K562 (cell line): ENCODE measurements around the gene ABHD12. TPM values are rescaled to one million over a fixed set of nuclear protein-coding genes. Genes with fewer than 3 reads are reported as not detected.

ENCODE experiments used
- ATAC-seq: fragments of 200-7000 bp; cut with Tn5 transposase; 3 replicates; pipeline ENCODE4 v1.9.1; 2020; ENCODE audit warnings: moderate library complexity
- BruUV-seq: library from RNA; stranded (reverse); fragments of 400-500 nt; replicated peaks from 2 replicates; lab custom pipeline; 2021; lab: Mats Ljungman, UMichigan
- CTCF ChIA-PET: fragments of 300-600 bp; formaldehyde crosslinking; extraction: SDS; loops from one replicate; lab custom pipeline; 2021; ENCODE audit warnings: low intra/inter-chr PET ratio; lab: Yijun Ruan, JAX
- POLR2A ChIA-PET: fragments of 300-600, 350-650 bp; sonication (Branson Sonifier 250); formaldehyde crosslinking; extraction: SDS; loops from one replicate; lab custom pipeline; 2021; ENCODE audit warnings: antibody characterized with exemption, inconsistent platforms; lab: Yijun Ruan, JAX
- DNase-seq, 4 experiments: peaks; one replicate each; pipeline versions ENCODE4 v3.0.0 to v3.0.0-alpha.2; 2011 to 2018; ENCODE audit warnings: low spot score in 3 of 4, mixed read lengths in 3 of 4; ENCODE audit errors: extremely low read depth in 1 of 4
- FAIRE-seq: peaks from 2 replicates; lab custom pipeline; 2011; peaks lifted over from hg19 to GRCh38; lab: Jason Lieb, UNC
- H2AFZ ChIP-seq: 2 replicates; pipeline ENCODE4 v1.6.0; 2011; ENCODE audit warnings: low read depth, low read length, control low read depth, inconsistent platforms
- H3K27ac ChIP-seq: fragments of 200-600 bp; 3 replicates; pipeline ENCODE4 v1.8.0; 2011; ENCODE audit warnings: low read depth, mild to moderate bottlenecking, control low read depth, inconsistent platforms, low read length, moderate library complexity, mixed read lengths; ENCODE audit errors: extremely low read depth
- H3K27me3 ChIP-seq, 2 experiments: fragments of 300-600 bp in 1 of 2; 2 replicates in 1 of 2; 3 replicates in 1 of 2; pipeline versions ENCODE4 v1.6.0 to v1.8.0; 2011; ENCODE audit warnings: inconsistent platforms in 2 of 2, low read length in 2 of 2, mild to moderate bottlenecking in 1 of 2, mixed read lengths in 1 of 2, moderate library complexity in 1 of 2; ENCODE audit not compliant: control insufficient read depth in 2 of 2, insufficient read depth in 2 of 2
- H3K36me3 ChIP-seq: fragments of 300-600 bp; 3 replicates; pipeline ENCODE4 v1.8.0; 2011; ENCODE audit warnings: mild to moderate bottlenecking, low read length, inconsistent platforms; ENCODE audit not compliant: control insufficient read depth, insufficient read depth
- H3K4me1 ChIP-seq, 2 experiments: fragments of 200-600 bp in 1 of 2; replicated peaks in 1 of 2; 2 replicates in 1 of 2; 3 replicates in 1 of 2; pipeline versions ENCODE4 v1.5.1 to v1.8.0; 2011; ENCODE audit warnings: inconsistent platforms in 2 of 2, low read length in 2 of 2, mild to moderate bottlenecking in 1 of 2, mixed read lengths in 1 of 2, moderate library complexity in 1 of 2; ENCODE audit not compliant: control insufficient read depth in 2 of 2, insufficient read depth in 2 of 2
- H3K4me2 ChIP-seq: 2 replicates; pipeline ENCODE4 v1.6.1; 2011; ENCODE audit warnings: low read length, control low read depth, inconsistent platforms, mixed read lengths; ENCODE audit not compliant: insufficient read depth
- H3K4me3 ChIP-seq: fragments of 200-600 bp; sonication (generic), shearing (Covaris generic); 2 replicates; pipeline ENCODE4 v1.5.1; 2016; ENCODE audit warnings: control low read depth, inconsistent platforms
- H3K79me2 ChIP-seq: fragments of 200-600 bp; 3 replicates; pipeline ENCODE4 v1.8.0; 2011; ENCODE audit warnings: low read length, inconsistent platforms; ENCODE audit not compliant: control insufficient read depth, insufficient read depth
- H3K9ac ChIP-seq, 2 experiments: 2 replicates each; pipeline versions ENCODE4 v1.6.0 to v1.6.1; 2011; ENCODE audit warnings: low read depth in 2 of 2, low read length in 2 of 2, control low read depth in 1 of 2, inconsistent platforms in 1 of 2, mild to moderate bottlenecking in 1 of 2, mixed read lengths in 1 of 2; ENCODE audit not compliant: insufficient read depth in 1 of 2
- H3K9me1 ChIP-seq: one replicate; pipeline ENCODE4 v1.6.0; 2011; ENCODE audit warnings: inconsistent platforms, mild to moderate bottlenecking, low read length, moderate library complexity; ENCODE audit not compliant: control insufficient read depth, insufficient read depth
- H3K9me3 ChIP-seq: replicated peaks from 2 replicates; pipeline ENCODE4 v1.5.1; 2011; ENCODE audit warnings: low read depth, low read length, inconsistent platforms; ENCODE audit not compliant: control insufficient read depth, insufficient read depth
- H4K20me1 ChIP-seq: replicated peaks from 2 replicates; pipeline ENCODE4 v1.6.1; 2011; ENCODE audit warnings: low read length, inconsistent platforms, mixed read lengths; ENCODE audit not compliant: control insufficient read depth, insufficient read depth
- CBX8 ChIP-seq: fragments of 200-600 bp; sonication (generic); IDR thresholded peaks from 2 replicates; pipeline ENCODE4 v1.6.1; 2012; ENCODE audit warnings: borderline replicate concordance, mixed run types, low read depth, mild to moderate bottlenecking, moderate library complexity, mixed read lengths, low read length, control low read depth, inconsistent platforms; ENCODE audit not compliant: poor library complexity, severe bottlenecking; ENCODE audit errors: extremely low read depth
- DDX20 ChIP-seq: fragments of 450-650 bp; IDR thresholded peaks from 2 replicates; pipeline ENCODE4 v1.6.1; 2016; ENCODE audit warnings: missing genetic modification characterization, low read depth, mild to moderate bottlenecking, missing compliant biosample characterization, moderate library complexity
- KLF13 ChIP-seq: fragments of 450-650 bp; IDR thresholded peaks from 2 replicates; pipeline ENCODE4 v1.6.1; 2016; ENCODE audit warnings: missing genetic modification characterization, low read depth, mild to moderate bottlenecking, missing compliant biosample characterization, moderate library complexity, borderline replicate concordance
- ZNF766 ChIP-seq: fragments of 200-800 bp; sonication (Bioruptor generic); conservative IDR thresholded peaks from 2 replicates; pipeline ENCODE4 v1.6.1; 2016; ENCODE audit warnings: missing genetic modification characterization, missing compliant biosample characterization
- WGBS: fragments of 100-300 bp; shearing (Covaris generic); methylation state at CpG from one replicate; pipeline ENCODE4 v1.1.6; 2016; ENCODE audit warnings: low coverage, mixed read lengths; ENCODE audit not compliant: insufficient coverage; ENCODE audit errors: missing lambda C conversion rate; 5-methylcytosine and 5-hydroxymethylcytosine counted together
- in situ Hi-C: fragments of 300-500 bp; cut with MboI; formaldehyde crosslinking; loops from 4 replicates; pipeline ENCODE4 v1.15.0; 2018; ENCODE audit warnings: inconsistent platforms, mixed read lengths
- intact Hi-C: fragments of 100-400 bp; cut with micrococcal nuclease; formaldehyde crosslinking; loops from 2 replicates; pipeline ENCODE4 v1.14.2; 2022
- polyA plus RNA-seq, 8 experiments: library from polyadenylated mRNA; depleted of rRNA in 4 of 8; stranded (reverse) in 5 of 8; unstranded in 3 of 8; fragments of >200 nt; fragmentation: Nextera tagmentation in 2 of 8; fragmentation: Illumina TruSeq in 1 of 8; extraction: Ambion mirVana in 2 of 8; extraction: Trizol in 1 of 8; gene quantifications; 2 replicates each; pipeline versions ENCODE4 v1.2.1 to v1.2.3, GENCODE V29; 2011 to 2014; ENCODE audit warnings: inconsistent platforms in 1 of 8, missing spikeins in 1 of 8
- total RNA-seq, 7 experiments: library from RNA; depleted of rRNA in 6 of 7; stranded (reverse); fragments of >200 nt in 6 of 7; fragmentation: Illumina TruSeq in 2 of 7; extraction: Trizol in 2 of 7; gene quantifications; 2 replicates each; pipeline versions ENCODE4 v1.2.1 to v1.2.3, GENCODE V29; 2011 to 2021; ENCODE audit warnings: low replicate concordance in 1 of 7
- TF ChIP-seq, protein P1 (sequence below): fragments of 250-450 bp; sonication (Bioruptor Pico); IDR thresholded peaks from 2 replicates; pipeline ENCODE4 v1.8.0; 2021; ENCODE audit warnings: moderate library complexity, mild to moderate bottlenecking, inconsistent platforms

ABHD12 gene
- total and polyA plus RNA-seq, 9 of the 15 experiments (the other 6 are each of a cell fraction or from before 2014, with no cell fraction given): 0.65 to 15.6 (median 9.1) TPM

DNA sequence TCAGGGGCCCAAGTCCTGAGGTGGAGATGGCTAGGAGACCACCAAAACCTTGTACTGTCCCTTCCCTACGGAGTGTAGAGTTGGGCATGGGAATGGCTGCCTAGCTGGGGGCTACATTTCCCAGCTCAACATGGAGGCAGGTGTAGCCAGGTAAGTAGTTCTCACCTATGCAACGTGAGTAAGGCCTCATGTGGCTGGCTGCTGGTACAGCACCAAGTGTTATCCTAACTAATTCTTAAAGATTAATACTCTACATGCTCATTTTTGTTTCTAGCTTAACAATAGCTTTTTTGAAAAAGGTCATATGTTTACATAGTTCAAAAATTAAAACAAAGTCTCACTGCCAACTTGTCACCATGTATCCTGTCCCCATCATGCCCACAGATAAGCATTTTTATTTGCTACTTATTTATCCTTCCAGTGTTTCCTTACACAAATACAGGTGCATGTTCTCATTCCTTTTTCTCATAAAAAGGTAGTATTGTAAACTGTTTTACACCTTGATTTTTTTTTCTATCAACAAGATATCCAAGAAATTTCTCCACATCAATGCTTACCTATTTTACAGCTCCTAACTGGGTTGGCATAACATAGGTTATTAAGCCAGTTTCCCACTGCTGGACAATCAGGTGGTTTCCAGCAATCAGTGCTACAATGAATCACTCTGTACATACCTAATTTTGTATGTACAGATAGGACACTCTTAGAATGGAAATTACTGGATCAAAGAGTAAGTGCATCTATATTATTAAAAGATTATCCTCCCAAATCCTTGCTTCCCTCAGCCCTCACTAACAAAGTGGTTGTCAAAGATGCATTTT, 25.5 kb downstream of the ABHD12 start (continued):
- no peak for TF ChIP-seq KLF13 (tag)
- TF ChIP-seq, protein P1, sequence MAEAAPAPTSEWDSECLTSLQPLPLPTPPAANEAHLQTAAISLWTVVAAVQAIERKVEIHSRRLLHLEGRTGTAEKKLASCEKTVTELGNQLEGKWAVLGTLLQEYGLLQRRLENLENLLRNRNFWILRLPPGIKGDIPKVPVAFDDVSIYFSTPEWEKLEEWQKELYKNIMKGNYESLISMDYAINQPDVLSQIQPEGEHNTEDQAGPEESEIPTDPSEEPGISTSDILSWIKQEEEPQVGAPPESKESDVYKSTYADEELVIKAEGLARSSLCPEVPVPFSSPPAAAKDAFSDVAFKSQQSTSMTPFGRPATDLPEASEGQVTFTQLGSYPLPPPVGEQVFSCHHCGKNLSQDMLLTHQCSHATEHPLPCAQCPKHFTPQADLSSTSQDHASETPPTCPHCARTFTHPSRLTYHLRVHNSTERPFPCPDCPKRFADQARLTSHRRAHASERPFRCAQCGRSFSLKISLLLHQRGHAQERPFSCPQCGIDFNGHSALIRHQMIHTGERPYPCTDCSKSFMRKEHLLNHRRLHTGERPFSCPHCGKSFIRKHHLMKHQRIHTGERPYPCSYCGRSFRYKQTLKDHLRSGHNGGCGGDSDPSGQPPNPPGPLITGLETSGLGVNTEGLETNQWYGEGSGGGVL (CRISPR knock-in tag): no peak
- no peak for TF ChIP-seq CBX8

DNA sequence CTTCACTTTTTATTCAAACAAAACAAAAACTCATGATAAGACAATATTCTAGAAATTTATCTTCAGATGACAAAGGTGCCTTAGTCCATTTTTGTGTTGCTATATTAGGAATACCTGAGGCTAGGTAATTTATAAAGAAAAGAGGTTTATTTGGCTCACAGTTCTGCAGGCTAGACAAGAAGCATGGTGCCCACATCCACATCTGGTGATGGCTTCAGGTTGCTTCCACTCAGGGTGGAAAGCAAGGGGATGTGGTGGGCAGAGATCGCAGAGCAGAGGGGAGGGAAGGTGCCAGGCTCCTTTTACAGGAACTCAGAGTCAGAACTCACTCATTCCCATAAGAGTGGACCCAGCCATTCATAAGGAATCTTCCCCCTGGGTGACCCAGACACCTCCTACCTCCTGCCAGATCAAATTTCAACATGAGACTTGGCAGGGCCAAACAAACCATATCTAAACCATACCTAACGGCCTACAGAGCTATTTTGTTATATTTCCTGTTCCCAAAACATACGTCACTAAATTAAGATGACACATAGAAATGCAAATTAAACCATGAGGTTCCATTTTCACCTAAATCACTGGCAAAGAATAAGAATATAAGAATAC, 26.4 kb downstream of the ABHD12 start:
- no peak for DNase-seq
- BruUV-seq: no TSS peak
- H3K79me2 ChIP-seq: no peaks in the 10 kb centered on the region
- no peak for ATAC-seq
- H3K9me1 ChIP-seq: no peaks in the 10 kb centered on the region
- CTCF ChIA-PET: no interaction called here
- no peaks in the 10 kb centered on the region; the same call in 2 of the 3 replicates for H3K36me3 ChIP-seq
- H3K9ac ChIP-seq: no peak overlapping the region
- no peak overlapping the region for H2AFZ ChIP-seq
- no peaks in the 10 kb centered on the region; a peak in 2 of 5 replicates for H3K4me1 ChIP-seq
- intact Hi-C loops (no loop called here), in situ Hi-C loops (no loop called here)
- FAIRE-seq: no peak
- H3K27ac ChIP-seq: no peak overlapping the region
- no peak overlapping the region for H3K4me2 ChIP-seq
- no peaks in the 10 kb centered on the region for H3K27me3 ChIP-seq
- no peak overlapping the region for H3K4me3 ChIP-seq
- no peaks in the 10 kb centered on the region for H3K9me3 ChIP-seq
- POLR2A ChIA-PET: no interaction called here
- TF ChIP-seq DDX20 (tag) (no peak), ZNF766 (CRISPR knock-in tag) (peak; percentile 47; the same call in 1 of the 2 replicates)
- no peaks in the 10 kb centered on the region for H4K20me1 ChIP-seq
- WGBS: 63% methylated on average over 3 of the region's 3 CpGs
